HL-60 (cell line): Measurements from ENCODE around the gene ZNF546.

Source experiments
- DNase-seq, 2 experiments: peaks; one replicate each; pipeline ENCODE4 v3.0.0-alpha.2; 2010 to 2020; ENCODE audit warnings: low read depth in 1 of 2, low spot score in 1 of 2
- H3K27ac ChIP-seq: fragments of 250-450 bp; sonication (Bioruptor Pico); replicated peaks from 2 replicates; pipeline ENCODE4 v1.5.1; 2020; ENCODE audit warnings: mild to moderate bottlenecking, moderate library complexity
- H3K27me3 ChIP-seq: fragments of 250-450 bp; sonication (Bioruptor Pico); 2 replicates; pipeline ENCODE4 v1.5.1; 2021; ENCODE audit warnings: mild to moderate bottlenecking, moderate library complexity; ENCODE audit not compliant: insufficient read depth, poor library complexity, severe bottlenecking
- H3K4me3 ChIP-seq: replicated peaks from 2 replicates; pipeline ENCODE4 v1.5.1; 2011; ENCODE audit warnings: mild to moderate bottlenecking, control low read depth, low read length; ENCODE audit not compliant: insufficient read depth
- GABPA ChIP-seq: IDR thresholded peaks from 2 replicates; pipeline ENCODE4 v1.6.1; 2012; ENCODE audit warnings: low read depth
- POLR2AphosphoS5 ChIP-seq: IDR thresholded peaks from 2 replicates; pipeline ENCODE4 v1.6.1; 2012; ENCODE audit warnings: low read depth
- SPI1 ChIP-seq: IDR thresholded peaks from 2 replicates; pipeline ENCODE4 v1.6.1; 2012; ENCODE audit warnings: low read depth, mild to moderate bottlenecking, borderline replicate concordance
- TF ChIP-seq, protein P1 (sequence below): IDR thresholded peaks from one replicate; pipeline ENCODE4 v1.5.1; 2011; ENCODE audit warnings: low read length, control low read depth, inconsistent platforms; ENCODE audit not compliant: insufficient read depth
- TF ChIP-seq, protein P2 (sequence below): IDR thresholded peaks from 2 replicates; pipeline ENCODE4 v1.6.1; 2012; ENCODE audit warnings: low read depth; ENCODE audit not compliant: insufficient replicate concordance

The ZNF546 gene

DNA sequence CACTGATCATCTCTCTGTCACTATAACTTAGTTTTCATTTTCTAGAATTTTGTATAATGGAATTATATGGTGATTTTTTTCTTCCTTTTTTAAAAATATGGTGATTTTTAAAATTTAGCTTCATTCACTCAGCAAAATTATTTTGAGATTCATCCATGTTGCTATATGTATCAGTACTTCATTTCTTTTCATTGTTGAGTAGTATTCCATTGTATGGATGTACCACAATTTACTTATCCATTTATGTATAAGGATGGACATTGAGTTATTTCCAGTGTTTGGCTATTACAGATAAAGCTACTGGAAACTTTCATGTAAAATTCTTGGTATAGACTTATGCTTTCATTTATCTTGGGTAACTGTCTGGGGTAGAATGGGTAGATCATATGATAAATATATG, 12.8 kb downstream of the ZNF546 start:
- no peak for DNase-seq
- H3K27me3 ChIP-seq = no peaks in the 10 kb centered on the region
- no peak overlapping the region for H3K27ac ChIP-seq
- TF ChIP-seq GABPA (no peak), POLR2AphosphoS5 (no peak), SPI1 (no peak)
- TF ChIP-seq, protein P1, sequence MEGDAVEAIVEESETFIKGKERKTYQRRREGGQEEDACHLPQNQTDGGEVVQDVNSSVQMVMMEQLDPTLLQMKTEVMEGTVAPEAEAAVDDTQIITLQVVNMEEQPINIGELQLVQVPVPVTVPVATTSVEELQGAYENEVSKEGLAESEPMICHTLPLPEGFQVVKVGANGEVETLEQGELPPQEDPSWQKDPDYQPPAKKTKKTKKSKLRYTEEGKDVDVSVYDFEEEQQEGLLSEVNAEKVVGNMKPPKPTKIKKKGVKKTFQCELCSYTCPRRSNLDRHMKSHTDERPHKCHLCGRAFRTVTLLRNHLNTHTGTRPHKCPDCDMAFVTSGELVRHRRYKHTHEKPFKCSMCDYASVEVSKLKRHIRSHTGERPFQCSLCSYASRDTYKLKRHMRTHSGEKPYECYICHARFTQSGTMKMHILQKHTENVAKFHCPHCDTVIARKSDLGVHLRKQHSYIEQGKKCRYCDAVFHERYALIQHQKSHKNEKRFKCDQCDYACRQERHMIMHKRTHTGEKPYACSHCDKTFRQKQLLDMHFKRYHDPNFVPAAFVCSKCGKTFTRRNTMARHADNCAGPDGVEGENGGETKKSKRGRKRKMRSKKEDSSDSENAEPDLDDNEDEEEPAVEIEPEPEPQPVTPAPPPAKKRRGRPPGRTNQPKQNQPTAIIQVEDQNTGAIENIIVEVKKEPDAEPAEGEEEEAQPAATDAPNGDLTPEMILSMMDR = no peak
- TF ChIP-seq, protein P2, sequence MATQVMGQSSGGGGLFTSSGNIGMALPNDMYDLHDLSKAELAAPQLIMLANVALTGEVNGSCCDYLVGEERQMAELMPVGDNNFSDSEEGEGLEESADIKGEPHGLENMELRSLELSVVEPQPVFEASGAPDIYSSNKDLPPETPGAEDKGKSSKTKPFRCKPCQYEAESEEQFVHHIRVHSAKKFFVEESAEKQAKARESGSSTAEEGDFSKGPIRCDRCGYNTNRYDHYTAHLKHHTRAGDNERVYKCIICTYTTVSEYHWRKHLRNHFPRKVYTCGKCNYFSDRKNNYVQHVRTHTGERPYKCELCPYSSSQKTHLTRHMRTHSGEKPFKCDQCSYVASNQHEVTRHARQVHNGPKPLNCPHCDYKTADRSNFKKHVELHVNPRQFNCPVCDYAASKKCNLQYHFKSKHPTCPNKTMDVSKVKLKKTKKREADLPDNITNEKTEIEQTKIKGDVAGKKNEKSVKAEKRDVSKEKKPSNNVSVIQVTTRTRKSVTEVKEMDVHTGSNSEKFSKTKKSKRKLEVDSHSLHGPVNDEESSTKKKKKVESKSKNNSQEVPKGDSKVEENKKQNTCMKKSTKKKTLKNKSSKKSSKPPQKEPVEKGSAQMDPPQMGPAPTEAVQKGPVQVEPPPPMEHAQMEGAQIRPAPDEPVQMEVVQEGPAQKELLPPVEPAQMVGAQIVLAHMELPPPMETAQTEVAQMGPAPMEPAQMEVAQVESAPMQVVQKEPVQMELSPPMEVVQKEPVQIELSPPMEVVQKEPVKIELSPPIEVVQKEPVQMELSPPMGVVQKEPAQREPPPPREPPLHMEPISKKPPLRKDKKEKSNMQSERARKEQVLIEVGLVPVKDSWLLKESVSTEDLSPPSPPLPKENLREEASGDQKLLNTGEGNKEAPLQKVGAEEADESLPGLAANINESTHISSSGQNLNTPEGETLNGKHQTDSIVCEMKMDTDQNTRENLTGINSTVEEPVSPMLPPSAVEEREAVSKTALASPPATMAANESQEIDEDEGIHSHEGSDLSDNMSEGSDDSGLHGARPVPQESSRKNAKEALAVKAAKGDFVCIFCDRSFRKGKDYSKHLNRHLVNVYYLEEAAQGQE = no peak
- no peak overlapping the region for H3K4me3 ChIP-seq

DNA sequence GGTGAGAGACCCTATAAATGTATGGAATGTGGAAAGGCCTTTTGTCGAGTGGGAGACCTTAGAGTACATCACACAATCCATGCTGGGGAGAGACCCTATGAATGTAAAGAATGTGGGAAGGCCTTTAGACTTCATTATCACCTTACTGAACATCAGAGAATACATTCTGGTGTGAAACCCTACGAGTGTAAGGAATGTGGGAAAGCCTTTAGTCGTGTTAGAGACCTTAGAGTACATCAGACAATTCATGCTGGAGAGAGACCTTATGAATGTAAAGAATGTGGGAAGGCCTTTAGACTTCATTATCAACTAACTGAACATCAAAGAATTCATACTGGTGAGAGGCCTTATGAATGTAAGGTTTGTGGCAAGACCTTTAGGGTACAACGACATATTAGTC, 17.1 kb downstream of the ZNF546 start:
- Histone ChIP-seq H3K4me3 (no peak overlapping the region), H3K27ac (no peak overlapping the region), H3K27me3 (no peaks in the 10 kb centered on the region)
- DNase-seq = no peak
- TF ChIP-seq SPI1 (no peak), GABPA (no peak), POLR2AphosphoS5 (no peak)
- TF ChIP-seq, protein P1 = no peak
- TF ChIP-seq, protein P2 = no peak

DNA sequence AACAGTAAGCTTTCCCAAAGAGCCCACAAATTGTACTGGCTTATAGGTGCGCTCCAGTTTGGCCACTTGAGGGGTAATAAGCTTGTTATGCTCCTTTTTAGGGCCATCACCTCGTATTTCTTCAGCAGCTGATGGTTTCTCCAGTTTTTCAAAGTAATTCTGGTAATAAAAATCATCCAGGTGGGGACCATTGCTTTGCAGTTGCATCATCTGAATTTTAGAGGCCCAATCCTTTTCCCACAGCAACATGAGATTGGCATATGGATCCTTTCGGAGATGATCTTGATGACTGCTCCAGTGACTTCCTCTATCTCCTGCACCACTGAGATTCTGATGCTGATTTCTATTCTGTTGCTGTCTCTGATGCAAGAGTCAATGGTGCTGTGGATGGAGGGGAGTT, 27.1 kb downstream of the ZNF546 start:
- TF ChIP-seq, protein P1 = no peak
- TF ChIP-seq GABPA (no peak), POLR2AphosphoS5 (no peak), SPI1 (no peak)
- TF ChIP-seq, protein P2 = no peak
- Histone ChIP-seq H3K4me3 (no peak overlapping the region), H3K27me3 (no peaks in the 10 kb centered on the region), H3K27ac (no peak overlapping the region)
- DNase-seq = no peak
